Right lung (tissue), 5 donors: ENCODE data around the gene PLCB2. TPM values are rescaled to one million over a fixed set of nuclear protein-coding genes. Genes with fewer than 3 reads are reported as not detected.

ENCODE experiments used
- DNase-seq, 2 donors: peaks; one replicate each; pipeline ENCODE4 v3.0.0-alpha.2; 2013
- polyA plus RNA-seq, 5 donors: library from polyadenylated mRNA; unstranded; fragments of 120-200 nt; gene quantifications; one replicate each; pipeline versions ENCODE4 v1.2.1 to v1.2.3, GENCODE V29; 2013; ENCODE audit warnings: inconsistent platforms in 1 of 5, low replicate concordance in 1 of 5; ENCODE audit not compliant: insufficient read length in 5 of 5, insufficient read depth in 1 of 5

PLCB2 gene
- polyA plus RNA-seq, 5 donors: 10.1 to 20.7 (median 16.4) TPM

DNA sequence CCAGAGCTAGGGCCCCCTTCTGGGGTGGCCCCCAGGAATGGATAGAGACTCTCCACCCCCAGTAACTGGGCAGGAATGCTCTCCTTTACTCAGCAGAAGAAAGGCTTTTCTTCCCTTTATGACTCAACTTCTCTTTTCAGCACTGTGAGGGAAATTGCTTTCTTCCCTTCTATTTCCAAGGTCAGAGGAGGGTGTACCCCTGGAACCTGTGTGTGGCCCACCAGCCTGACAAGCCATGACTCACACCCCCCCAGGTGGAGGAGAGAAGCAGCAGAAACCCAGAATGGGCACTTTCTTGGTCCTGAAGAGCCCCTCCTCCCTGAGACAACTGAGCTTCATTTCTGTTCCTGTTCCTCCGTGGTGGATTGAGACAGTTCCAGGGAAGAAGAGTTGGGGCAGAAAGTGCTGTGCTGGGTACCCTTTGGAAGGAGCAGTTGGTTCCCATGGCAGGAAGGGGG lies 22.2 kb downstream of the PLCB2 start:
- DNase-seq: no peak

- peak; percentile 65 to 77 for DNase-seq
Measured at GRCh38 chr15:40285151-40285550, 22.6 kb downstream of the PLCB2 start.

DNA sequence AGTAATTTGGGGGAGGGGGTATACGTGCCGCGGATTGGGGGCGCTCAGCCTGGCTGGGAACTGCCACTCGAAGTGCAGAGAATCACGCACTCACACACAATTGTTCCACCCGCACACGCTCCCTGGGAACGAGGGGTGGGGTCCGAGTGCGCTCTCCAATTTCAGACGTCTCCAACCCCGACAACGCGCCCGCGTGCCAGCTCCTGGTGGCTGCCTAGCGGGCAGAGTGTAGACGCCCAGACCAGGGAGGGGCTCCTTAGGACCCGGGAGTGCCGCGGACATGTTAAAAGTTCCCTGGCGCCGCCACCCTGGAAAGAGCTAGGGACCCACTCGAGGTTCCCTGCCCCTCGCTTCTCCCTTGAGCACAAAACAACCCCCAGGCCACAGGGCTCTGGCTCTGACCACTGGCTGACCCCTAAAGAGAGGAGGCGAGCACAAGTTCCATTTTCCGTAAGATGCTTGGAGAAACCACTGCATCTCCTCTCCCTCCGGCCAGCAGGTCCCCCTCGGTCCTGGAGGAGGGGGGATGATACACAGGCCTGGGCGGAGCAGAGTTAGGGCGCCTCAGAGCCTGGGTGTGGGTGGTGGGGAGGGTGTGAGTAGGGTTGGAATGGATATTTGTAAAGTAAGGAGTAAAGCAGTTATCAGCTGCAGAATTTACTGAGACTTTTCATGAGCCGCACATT lies 24.0 kb downstream of the PLCB2 start:
- DNase-seq: no peak

GRCh38 chr15:40282869-40283614 lies 24.7 kb downstream of the PLCB2 start, which contains the start of gene ANKRD63:
ANKRD63 (minus strand) TSS chr15:40283064; CDS start chr15:40282586, 478 bp downstream.
- no peak for DNase-seq

GRCh38 chr15:40282147-40282868 lies 25.4 kb downstream of the PLCB2 start:
- no peak for DNase-seq

DNA sequence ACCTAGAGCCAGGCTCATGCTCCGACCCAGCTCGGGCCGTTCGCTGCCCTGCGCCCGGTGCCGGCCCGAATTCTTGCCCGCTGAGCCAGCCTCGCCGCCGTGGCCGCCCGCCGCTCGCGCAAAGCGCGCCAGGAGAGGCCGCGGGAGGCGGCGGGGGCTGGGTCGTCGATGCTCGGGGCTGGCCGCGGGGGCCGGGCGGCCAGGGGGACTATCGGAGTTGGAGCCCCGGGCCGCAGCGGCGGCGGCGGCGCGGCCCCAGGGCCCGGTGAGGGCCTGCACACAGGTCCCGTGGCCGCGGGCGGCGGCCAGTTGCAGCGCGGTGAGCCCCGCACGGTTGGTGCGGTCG lies 26.0 kb downstream of the PLCB2 start:
- DNase-seq: no peak

DNA sequence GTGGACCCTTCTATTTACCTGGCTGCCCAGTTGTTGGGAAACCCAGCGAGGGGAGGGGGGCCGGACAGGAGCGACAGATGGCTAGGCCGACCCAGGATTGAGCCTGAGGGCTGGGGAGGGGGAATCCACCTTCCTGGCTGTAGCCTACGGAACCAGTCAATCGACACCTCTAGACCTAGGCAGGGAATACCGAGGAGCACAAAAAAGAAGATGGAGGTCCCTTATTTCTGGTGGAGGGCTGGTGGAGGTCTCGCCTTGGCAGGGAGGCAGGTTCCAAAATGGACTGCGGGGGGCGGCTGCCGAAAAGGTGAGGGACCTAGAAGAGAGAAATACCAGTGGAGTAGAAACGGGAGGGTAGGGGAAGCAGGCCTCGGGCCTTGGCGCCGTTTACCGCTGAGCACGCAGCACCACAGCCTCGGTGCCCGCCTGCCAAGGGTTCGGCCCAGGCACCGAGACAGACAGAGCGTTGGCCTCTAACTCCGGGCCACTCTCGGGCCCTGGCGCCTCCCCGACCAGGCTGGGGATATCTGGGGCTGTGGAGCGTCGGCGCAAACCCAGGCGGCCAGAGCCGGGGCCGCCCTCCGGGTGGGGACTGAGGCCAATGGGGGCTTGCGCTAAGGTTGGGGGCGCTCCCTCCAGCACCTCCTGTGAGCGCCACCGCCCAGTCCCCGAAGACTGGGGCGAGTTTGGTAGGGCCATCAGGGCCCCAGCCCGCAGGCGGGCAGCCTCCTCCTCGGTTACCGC lies 26.5 kb downstream of the PLCB2 start:
- DNase-seq: no peak

GRCh38 chr15:40280260-40281056 lies 27.3 kb downstream of the PLCB2 start:
- no peak for DNase-seq

- DNase-seq: peak; percentile 63 to 64
Measured at GRCh38 chr15:40279437-40280141, 28.1 kb downstream of the PLCB2 start.

DNA sequence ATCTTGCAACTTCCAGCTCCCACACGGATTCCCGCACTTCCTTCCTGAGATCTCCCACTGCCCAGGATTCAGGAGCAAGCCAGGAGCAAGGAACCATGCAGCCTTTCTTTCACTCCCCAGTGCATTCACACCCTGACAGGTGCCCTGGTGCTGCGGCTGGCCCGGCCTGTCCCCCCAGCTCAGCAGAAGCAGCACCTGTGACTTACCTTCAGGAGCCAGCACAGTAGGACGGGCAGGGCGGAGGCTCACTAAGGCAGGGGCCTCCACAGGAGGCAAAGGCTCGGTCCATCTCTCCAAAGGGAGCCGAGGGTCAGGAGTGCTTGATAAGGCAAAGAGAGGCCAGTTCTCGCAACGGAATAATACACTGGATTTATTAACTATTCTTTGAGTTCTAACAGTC lies 29.7 kb downstream of the PLCB2 start:
- no peak for DNase-seq

GRCh38 chr15:40277471-40277870 lies 30.3 kb downstream of the PLCB2 start:
- DNase-seq: no peak

- DNase-seq: no peak
Measured at GRCh38 chr15:40276927-40277326, 30.8 kb downstream of the PLCB2 start.

DNA sequence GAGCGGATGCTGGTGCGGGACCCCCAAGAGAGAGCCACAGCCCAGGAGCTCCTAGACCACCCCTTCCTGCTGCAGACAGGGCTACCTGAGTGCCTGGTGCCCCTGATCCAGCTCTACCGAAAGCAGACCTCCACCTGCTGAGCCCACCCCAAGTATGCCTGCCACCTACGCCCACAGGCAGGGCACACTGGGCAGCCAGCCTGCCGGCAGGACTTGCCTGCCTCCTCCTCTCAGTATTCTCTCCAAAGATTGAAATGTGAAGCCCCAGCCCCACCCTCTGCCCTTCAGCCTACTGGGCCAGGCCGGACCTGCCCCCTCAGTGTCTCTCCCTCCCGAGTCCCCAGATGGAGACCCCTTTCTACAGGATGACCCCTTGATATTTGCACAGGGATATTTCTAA lies 31.8 kb downstream of the PLCB2 start:
- DNase-seq: no peak

- DNase-seq: no peak
Measured at GRCh38 chr15:40275523-40275922, 32.2 kb downstream of the PLCB2 start.

DNA sequence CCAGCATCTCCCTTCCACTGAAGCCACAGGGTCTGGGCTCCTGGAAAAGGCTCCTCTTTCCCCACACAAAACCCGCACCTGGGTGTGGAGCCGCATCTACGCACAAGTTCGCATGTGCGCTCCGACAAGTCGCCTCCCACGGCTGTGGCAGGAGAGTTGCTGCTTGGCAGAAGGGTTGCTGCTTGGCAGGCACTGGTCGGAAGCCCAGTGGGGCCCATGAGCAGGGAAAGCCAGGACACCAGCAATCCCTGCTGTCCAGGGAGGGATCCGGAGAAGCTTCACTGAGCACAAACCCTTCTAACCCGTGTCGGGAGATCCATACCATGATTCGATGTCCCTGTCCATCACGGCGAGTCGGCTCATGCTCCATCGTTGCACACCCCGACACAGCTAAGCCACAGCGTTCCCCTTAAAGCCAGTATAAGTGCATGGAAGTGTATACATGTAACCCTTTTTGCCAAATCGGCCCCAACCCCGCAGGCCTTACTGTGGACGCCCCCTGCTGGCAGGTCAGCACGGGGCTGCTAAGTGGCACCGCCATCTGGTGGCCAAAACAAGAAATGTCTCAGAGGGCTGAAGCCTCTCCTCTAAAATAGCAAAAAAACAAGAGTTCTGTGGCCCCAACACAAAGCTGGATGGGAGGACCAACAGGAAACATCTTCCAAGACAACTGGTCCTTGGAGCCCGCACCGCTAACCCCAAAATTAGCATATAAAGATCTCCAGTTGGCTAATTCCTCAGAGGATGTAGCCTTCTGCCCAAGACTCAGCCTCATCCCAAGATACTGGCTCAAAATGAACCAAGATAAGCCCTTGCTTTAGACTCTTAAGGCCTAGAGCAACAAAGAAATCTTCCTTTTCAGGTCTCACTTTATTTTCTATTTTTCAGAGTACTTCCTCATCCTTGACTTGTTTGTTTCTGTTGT lies 33.1 kb downstream of the PLCB2 start:
- DNase-seq: peak; percentile 64 to 70

DNA sequence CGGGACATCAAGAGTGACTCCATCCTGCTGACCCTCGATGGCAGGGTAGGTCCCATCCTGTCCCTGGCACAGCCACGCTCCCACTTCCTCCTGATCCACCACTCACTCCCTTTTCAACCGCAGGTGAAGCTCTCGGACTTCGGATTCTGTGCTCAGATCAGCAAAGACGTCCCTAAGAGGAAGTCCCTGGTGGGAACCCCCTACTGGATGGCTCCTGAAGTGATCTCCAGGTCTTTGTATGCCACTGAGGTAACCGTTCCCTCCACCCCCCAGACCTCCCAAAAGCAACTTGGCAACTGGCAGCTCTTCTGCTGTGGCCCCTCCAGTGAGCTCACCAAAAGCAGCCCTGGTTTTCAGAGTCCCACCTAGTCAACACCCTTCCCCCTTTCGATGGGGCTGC lies 34.3 kb downstream of the PLCB2 start:
- no peak for DNase-seq

- DNase-seq: no peak
Measured at GRCh38 chr15:40272485-40273056, 35.2 kb downstream of the PLCB2 start.

- DNase-seq: no peak
Measured at GRCh38 chr15:40271685-40272484, 35.9 kb downstream of the PLCB2 start.
